ENCODE results near the gene PANK4. TPM values are rescaled to one million over a fixed set of nuclear protein-coding genes. Genes with fewer than 3 reads are reported as not detected.

PANK4 gene
- total and polyA plus RNA-seq, 2 of the 8 experiments (the other 6 are each of a cell fraction or from before 2014, with no cell fraction given), result 20.1 to 29.7 TPM

DNA sequence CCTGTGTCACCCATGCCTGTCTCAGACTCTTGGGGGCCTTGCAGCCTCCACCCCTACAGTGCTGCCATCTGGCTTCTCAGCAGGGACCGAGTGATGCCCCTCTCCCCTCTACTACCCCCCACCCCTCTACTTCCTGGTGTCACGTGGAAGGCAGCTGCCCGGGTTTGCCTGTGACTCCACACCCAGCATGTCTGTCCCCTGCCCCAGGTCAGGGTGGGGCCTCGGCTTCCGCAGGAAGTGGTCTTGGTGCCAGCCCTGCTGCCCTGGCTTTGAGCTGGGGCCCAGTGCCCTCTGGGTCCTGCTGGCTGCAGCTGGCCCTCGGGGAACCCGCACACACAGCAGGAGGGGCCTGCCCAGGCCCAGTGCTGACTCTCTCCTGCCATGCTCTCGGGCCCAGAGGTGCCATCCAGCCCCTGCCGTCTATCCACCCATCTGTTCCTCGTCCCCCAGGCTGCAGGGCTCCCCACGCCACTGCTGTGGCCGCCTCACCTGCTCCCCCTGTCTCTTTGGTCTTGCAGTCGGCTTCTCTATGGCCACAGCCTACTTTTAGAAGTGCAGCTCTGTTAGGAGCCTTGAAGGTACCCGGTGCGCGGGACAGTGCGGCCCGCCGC lies 26.3 kb downstream of the PANK4 start:
- TF ChIP-seq RAD21 (IDR thresholded peaks at IDR 0.05 in 1 of 2, conservative IDR thresholded peaks at IDR 0.05 in 1 of 2; ENCODE audit: low read depth in 2 of 2, low read length in 2 of 2) (peak in 1 of 2 experiments; percentile 2; a peak in 1 of 4 replicates), TBP (IDR thresholded peaks at IDR 0.05; ENCODE audit: low read depth, low read length) (no peak), SUZ12 (IDR thresholded peaks at IDR 0.05; ENCODE audit: low read length) (no peak), BCL11A (IDR thresholded peaks at IDR 0.05; ENCODE audit: low read depth in 2 of 2, low read length in 2 of 2) (no peak), CHD1 (IDR thresholded peaks at IDR 0.05; ENCODE audit: low read depth, low read length) (no peak)
- TF ChIP-seq, protein P1, sequence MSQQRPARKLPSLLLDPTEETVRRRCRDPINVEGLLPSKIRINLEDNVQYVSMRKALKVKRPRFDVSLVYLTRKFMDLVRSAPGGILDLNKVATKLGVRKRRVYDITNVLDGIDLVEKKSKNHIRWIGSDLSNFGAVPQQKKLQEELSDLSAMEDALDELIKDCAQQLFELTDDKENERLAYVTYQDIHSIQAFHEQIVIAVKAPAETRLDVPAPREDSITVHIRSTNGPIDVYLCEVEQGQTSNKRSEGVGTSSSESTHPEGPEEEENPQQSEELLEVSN (IDR thresholded peaks at IDR 0.05), result no peak
- ChIA-PET CTCF (ENCODE audit: partially characterized antibody) (interaction anchor here (0.7 to 1.0 kb wide), 4 partner anchors 29 to 93 kb away, joined by 3 to 5 read pairs (median 4); no protein-coding TSS in a partner anchor), POLR2A (ENCODE audit: partially characterized antibody) (interaction anchor here (1.3 to 2.3 kb wide), 3 partner anchors 8 to 47 kb away, joined by 4 to 6 read pairs (median 5); no protein-coding TSS in a partner anchor)
- Histone ChIP-seq H3K79me2 (ENCODE audit: control insufficient read depth in 1 of 2, insufficient read depth in 2 of 2, low read length in 2 of 2) (no peaks in the 10 kb centered on the region), H3K23ac (ENCODE audit: insufficient read length) (no peak overlapping the region), H3K4me3 (ENCODE audit: extremely low read depth in 1 of 4, insufficient read depth in 2 of 4, low read depth in 3 of 4, low read length in 4 of 4) (no peak overlapping the region), H3K23me2 (ENCODE audit: low read depth, low read length) (no peaks in the 10 kb centered on the region), H3K9me3 (ENCODE audit: insufficient read depth in 2 of 2, low read depth in 1 of 2, low read length in 1 of 2) (no peaks in the 10 kb centered on the region), H2AFZ (ENCODE audit: low read length) (no peak overlapping the region), H4K20me1 (replicated peaks in 1 of 2; ENCODE audit: control insufficient read depth in 1 of 2, insufficient read depth in 2 of 2, low read length in 2 of 2) (peaks cover 0 to 10% of the 10 kb centered on the region in 2 experiments), H4K8ac (ENCODE audit: extremely low read depth, insufficient read depth, low read length) (no peak overlapping the region; the same call in 1 of the 2 replicates), H2BK5ac (ENCODE audit: low read depth, low read length) (no peak overlapping the region), H2BK120ac (replicated peaks; ENCODE audit: low read depth, low read length) (no peak overlapping the region), H3K18ac (ENCODE audit: extremely low read depth, low read length) (no peak overlapping the region), H2BK15ac (ENCODE audit: low read length) (no peak overlapping the region), H4K5ac (ENCODE audit: insufficient read length, low read depth, low read length) (no peak overlapping the region), H3K56ac (replicated peaks; ENCODE audit: insufficient read length, low read depth, low read length) (no peak overlapping the region), H3K4me2 (ENCODE audit: insufficient read depth in 1 of 2, low read depth in 2 of 2, low read length in 2 of 2) (no peak overlapping the region), H3K27me3 (replicated peaks in 1 of 4; ENCODE audit: control insufficient read depth in 3 of 4, extremely low read depth in 1 of 4, insufficient read depth in 3 of 4, low read length in 3 of 4) (peaks cover 0 to 9% (median 2%) of the 10 kb centered on the region in 4 experiments; a peak in 3 of 7 replicates), H3K14ac (ENCODE audit: insufficient read length) (no peak overlapping the region), H2BK12ac (ENCODE audit: low read depth, low read length) (no peak overlapping the region), H3K36me3 (ENCODE audit: control insufficient read depth in 2 of 4, insufficient read depth in 4 of 4, low read length in 3 of 4) (no peaks in the 10 kb centered on the region), H3K4me1 (replicated peaks in 1 of 4; ENCODE audit: control insufficient read depth in 3 of 4, insufficient read depth in 4 of 4, low read length in 3 of 4) (no peaks in the 10 kb centered on the region), H3K4ac (replicated peaks; ENCODE audit: insufficient read length, low read depth, low read length) (no peak overlapping the region), H2BK20ac (ENCODE audit: low read length) (no peak overlapping the region), H3K9ac (replicated peaks in 1 of 4; ENCODE audit: extremely low read depth in 1 of 4, low read depth in 3 of 4, low read length in 3 of 4) (no peak overlapping the region), H4K91ac (replicated peaks; ENCODE audit: insufficient read length, low read length) (no peak overlapping the region), H3K79me1 (ENCODE audit: low read depth, low read length) (no peaks in the 10 kb centered on the region), H2AK5ac (ENCODE audit: low read depth, low read length) (no peak overlapping the region), H3K27ac (ENCODE audit: low read depth, low read length) (no peak overlapping the region)
- FAIRE-seq (no peak), DNase-seq (ENCODE audit: low read depth in 1 of 2, low spot score in 2 of 2) (no peak)
- 87% methylated on average over 18 of the region's 19 CpGs; no CpG with 5 or more reads in 1 of the 2 experiments for WGBS, 2 experiments (ENCODE audit: extremely low coverage in 1 of 2, insufficient coverage in 1 of 2, insufficient read length in 1 of 2, insufficient replicate concordance in 2 of 2, low coverage in 1 of 2, low lambda C conversion rate in 2 of 2, missing lambda C conversion rate in 1 of 2)

Data from H1 (cell line).